OCI-LY1 (cell line): Measurements from ENCODE around the gene BACH1.

Experiments used
- H2AFZ ChIP-seq: fragments of 200-600 bp; sonication (generic), shearing (Covaris generic); 2 replicates; pipeline ENCODE4 v1.6.0; 2014; ENCODE audit warnings: antibody characterized with exemption, mild to moderate bottlenecking, low read length
- H3F3A ChIP-seq: fragments of 200-600 bp; sonication (generic), shearing (Covaris generic); 2 replicates; pipeline ENCODE4 v1.6.0; 2014; ENCODE audit warnings: mild to moderate bottlenecking, antibody characterized with exemption, low read length, moderate library complexity; ENCODE audit not compliant: insufficient read depth
- H3K27ac ChIP-seq: fragments of 200-600 bp; sonication (generic); 2 replicates; pipeline ENCODE4 v1.5.1; 2014; ENCODE audit warnings: low read length, mixed run types, mild to moderate bottlenecking, low read depth; ENCODE audit not compliant: poor library complexity, severe bottlenecking
- H3K27me3 ChIP-seq: fragments of 200-600 bp; sonication (generic); 2 replicates; pipeline ENCODE4 v1.6.0; 2014; ENCODE audit warnings: antibody characterized with exemption, mild to moderate bottlenecking, low read length, moderate library complexity; ENCODE audit not compliant: insufficient read depth
- H3K36me3 ChIP-seq: fragments of 200-600 bp; sonication (generic); 2 replicates; pipeline ENCODE4 v1.6.1; 2014; ENCODE audit warnings: mild to moderate bottlenecking, antibody characterized with exemption, low read length, moderate library complexity, mixed read lengths; ENCODE audit not compliant: insufficient read depth
- H3K4me1 ChIP-seq: fragments of 200-600 bp; sonication (generic); 2 replicates; pipeline ENCODE4 v1.5.1; 2014; ENCODE audit warnings: mild to moderate bottlenecking, low read length, moderate library complexity; ENCODE audit not compliant: insufficient read depth, severe bottlenecking
- H3K4me2 ChIP-seq: fragments of 200-600 bp; sonication (generic), shearing (Covaris generic); 2 replicates; pipeline ENCODE4 v1.6.1; 2014; ENCODE audit warnings: low read length
- H3K4me3 ChIP-seq: fragments of 200-600 bp; sonication (generic); 2 replicates; pipeline ENCODE4 v1.5.1; 2014; ENCODE audit warnings: low read length, low read depth, mild to moderate bottlenecking, mixed read lengths; ENCODE audit not compliant: poor library complexity, severe bottlenecking
- H3K79me2 ChIP-seq: fragments of 200-600 bp; shearing (Covaris generic); 2 replicates; pipeline ENCODE4 v1.6.1; 2016; ENCODE audit warnings: mixed run types, low read length, mixed read lengths; ENCODE audit not compliant: insufficient read depth
- H3K9ac ChIP-seq: fragments of 200-600 bp; sonication (generic), shearing (Covaris generic); 2 replicates; pipeline ENCODE4 v1.6.1; 2014; ENCODE audit warnings: mild to moderate bottlenecking, low read length, mixed read lengths
- H3K9me2 ChIP-seq: fragments of 200-600 bp; sonication (generic), shearing (Covaris generic); 2 replicates; pipeline ENCODE4 v1.6.1; 2014; ENCODE audit warnings: low read depth, mild to moderate bottlenecking, low read length, mixed read lengths
- H3K9me3 ChIP-seq: fragments of 200-600 bp; shearing (Covaris generic); 2 replicates; pipeline ENCODE4 v1.6.1; 2014; ENCODE audit warnings: low read length, mixed read lengths
- H4K20me1 ChIP-seq: fragments of 200-600 bp; sonication (generic), shearing (Covaris generic); 2 replicates; pipeline ENCODE4 v1.6.0; 2016; ENCODE audit warnings: mild to moderate bottlenecking, low read length; ENCODE audit not compliant: insufficient read depth
- CTCF ChIP-seq: fragments of 200-600 bp; sonication (generic), shearing (Covaris generic); IDR thresholded peaks from 2 replicates; pipeline ENCODE4 v1.5.1; 2017; ENCODE audit warnings: mild to moderate bottlenecking, antibody characterized with exemption, low read length, moderate library complexity, mixed read lengths
- EZH2 ChIP-seq: fragments of 200-600 bp; sonication (generic), shearing (Covaris generic); IDR thresholded peaks from 2 replicates; pipeline ENCODE4 v1.8.0; 2017; ENCODE audit warnings: borderline replicate concordance, mixed run types, mild to moderate bottlenecking, antibody characterized with exemption, low read length, moderate library complexity, mixed read lengths

Gene BACH1

GRCh38 chr21:29299916-29300806, 1.4 kb downstream of the BACH1 start:
- peaks cover 62% of the 10 kb centered on the region for H3K4me1 ChIP-seq
- no peaks in the 10 kb centered on the region for H3K9me2 ChIP-seq
- H3K4me2 ChIP-seq, result peak overlapping the region; percentile 93
- no peaks in the 10 kb centered on the region for H3K27me3 ChIP-seq
- H4K20me1 ChIP-seq, result no peaks in the 10 kb centered on the region; the same call in 1 of the 2 replicates
- peak overlapping the region; percentile 84 for H3K4me3 ChIP-seq
- no peak for TF ChIP-seq CTCF
- TF ChIP-seq EZH2, result no peak
- H3F3A ChIP-seq, result no peaks in the 10 kb centered on the region
- H3K79me2 ChIP-seq, result peaks cover 53% of the 10 kb centered on the region
- H3K9ac ChIP-seq, result peak overlapping the region; percentile 85
- H3K36me3 ChIP-seq, result no peaks in the 10 kb centered on the region
- peak overlapping the region; percentile 70 for H3K27ac ChIP-seq
- no peaks in the 10 kb centered on the region for H3K9me3 ChIP-seq
- H2AFZ ChIP-seq, result no peak overlapping the region

- TF ChIP-seq EZH2, result no peak
- no peak for TF ChIP-seq CTCF
- Histone ChIP-seq H3K79me2 (peaks cover 59% of the 10 kb centered on the region), H3K27me3 (no peaks in the 10 kb centered on the region), H3K36me3 (peaks cover 3% of the 10 kb centered on the region; the same call in 1 of the 2 replicates), H3K4me3 (peak overlapping the region; percentile 84), H3F3A (no peaks in the 10 kb centered on the region), H3K4me1 (peaks cover 68% of the 10 kb centered on the region), H3K27ac (peak overlapping the region; percentile 70), H3K9me3 (no peaks in the 10 kb centered on the region), H2AFZ (no peak overlapping the region), H3K4me2 (peak overlapping the region; percentile 93), H4K20me1 (no peaks in the 10 kb centered on the region; the same call in 1 of the 2 replicates), H3K9ac (peak overlapping the region; percentile 85), H3K9me2 (no peaks in the 10 kb centered on the region)
Measured at GRCh38 chr21:29300807-29301138, 2.1 kb downstream of the BACH1 start.

GRCh38 chr21:29301691-29302090, 3.0 kb downstream of the BACH1 start:
- no peak overlapping the region; the same call in 1 of the 2 replicates for H3K9ac ChIP-seq
- H3F3A ChIP-seq, result no peaks in the 10 kb centered on the region
- TF ChIP-seq CTCF (no peak), EZH2 (no peak)
- peak overlapping the region; percentile 53 for H3K27ac ChIP-seq
- H3K9me3 ChIP-seq, result no peaks in the 10 kb centered on the region
- H3K4me2 ChIP-seq, result peak overlapping the region; percentile 93
- no peaks in the 10 kb centered on the region; the same call in 1 of the 2 replicates for H4K20me1 ChIP-seq
- H3K36me3 ChIP-seq, result peaks cover 11% of the 10 kb centered on the region; the same call in 1 of the 2 replicates
- H3K9me2 ChIP-seq, result no peaks in the 10 kb centered on the region
- peak overlapping the region; percentile 84 for H3K4me3 ChIP-seq
- no peaks in the 10 kb centered on the region for H3K27me3 ChIP-seq
- no peak overlapping the region for H2AFZ ChIP-seq
- H3K4me1 ChIP-seq, result peaks cover 75% of the 10 kb centered on the region
- peaks cover 68% of the 10 kb centered on the region for H3K79me2 ChIP-seq
